Muscle of leg (tissue), 11 donors: Measurements from ENCODE around the gene AFF1. TPM values are rescaled to one million over a fixed set of nuclear protein-coding genes. Genes with fewer than 3 reads are reported as not detected.

ENCODE experiments used
- DNase-seq: peaks from one replicate; pipeline ENCODE4 v3.0.0; 2013
- H3K27ac ChIP-seq: one replicate; pipeline ENCODE4 v1.5.1; 2013; ENCODE audit warnings: mild to moderate bottlenecking, low read length, control low read depth
- H3K27me3 ChIP-seq: one replicate; pipeline ENCODE4 v1.6.1; 2013; ENCODE audit warnings: low read length; ENCODE audit not compliant: control insufficient read depth, insufficient read depth
- H3K36me3 ChIP-seq: one replicate; pipeline ENCODE4 v1.6.1; 2013; ENCODE audit warnings: low read length; ENCODE audit not compliant: control insufficient read depth, insufficient read depth
- H3K4me1 ChIP-seq: one replicate; pipeline ENCODE4 v1.6.1; 2013; ENCODE audit warnings: low read length; ENCODE audit not compliant: control insufficient read depth, insufficient read depth
- H3K4me3 ChIP-seq: one replicate; pipeline ENCODE4 v1.5.1; 2013; ENCODE audit warnings: low read length, control low read depth
- H3K9me3 ChIP-seq: replicated peaks from 2 replicates; pipeline ENCODE4 v1.6.1; 2013; ENCODE audit warnings: low read depth, low read length; ENCODE audit not compliant: control insufficient read depth
- WGBS: methylation state at CpG from one replicate; pipeline ENCODE4 v1.1.5; 2013; ENCODE audit warnings: missing lambda C conversion rate; ENCODE audit not compliant: insufficient coverage; 5-methylcytosine and 5-hydroxymethylcytosine counted together
- polyA plus RNA-seq, 8 donors: library from polyadenylated mRNA; unstranded; fragments of 120-200 nt; gene quantifications; one replicate each; pipeline versions ENCODE4 v1.2.1 to v1.2.3, GENCODE V29; 2013; ENCODE audit warnings: inconsistent platforms in 1 of 8, low replicate concordance in 1 of 8; ENCODE audit not compliant: insufficient read length in 8 of 8, insufficient read depth in 1 of 8
- total RNA-seq: library from RNA; stranded (reverse); fragments of 120-200 nt; gene quantifications from one replicate; pipeline ENCODE4 v1.2.4, GENCODE V29; 2013

The AFF1 gene
- total and polyA plus RNA-seq, 9 donors = 12.2 to 19.6 (median 15.5) TPM

- Histone ChIP-seq H3K27ac (no peak overlapping the region), H3K27me3 (no peaks in the 10 kb centered on the region), H3K4me3 (no peak overlapping the region), H3K4me1 (no peaks in the 10 kb centered on the region), H3K36me3 (no peaks in the 10 kb centered on the region), H3K9me3 (no peaks in the 10 kb centered on the region)
- 50% methylated on average over 2 of the region's 3 CpGs for WGBS
- no peak for DNase-seq
Measured at GRCh38 chr4:86918539-86919072, 16.2 kb upstream of the AFF1 start.

GRCh38 chr4:86919561-86920223, 15.1 kb upstream of the AFF1 start:
- H3K4me3 ChIP-seq = no peak overlapping the region
- H3K27me3 ChIP-seq = no peaks in the 10 kb centered on the region
- H3K36me3 ChIP-seq = no peaks in the 10 kb centered on the region
- H3K9me3 ChIP-seq = no peaks in the 10 kb centered on the region
- no peak for DNase-seq
- H3K27ac ChIP-seq = no peak overlapping the region
- H3K4me1 ChIP-seq = no peaks in the 10 kb centered on the region
- WGBS = 100% methylated on average over 1 of the region's 4 CpGs

DNA sequence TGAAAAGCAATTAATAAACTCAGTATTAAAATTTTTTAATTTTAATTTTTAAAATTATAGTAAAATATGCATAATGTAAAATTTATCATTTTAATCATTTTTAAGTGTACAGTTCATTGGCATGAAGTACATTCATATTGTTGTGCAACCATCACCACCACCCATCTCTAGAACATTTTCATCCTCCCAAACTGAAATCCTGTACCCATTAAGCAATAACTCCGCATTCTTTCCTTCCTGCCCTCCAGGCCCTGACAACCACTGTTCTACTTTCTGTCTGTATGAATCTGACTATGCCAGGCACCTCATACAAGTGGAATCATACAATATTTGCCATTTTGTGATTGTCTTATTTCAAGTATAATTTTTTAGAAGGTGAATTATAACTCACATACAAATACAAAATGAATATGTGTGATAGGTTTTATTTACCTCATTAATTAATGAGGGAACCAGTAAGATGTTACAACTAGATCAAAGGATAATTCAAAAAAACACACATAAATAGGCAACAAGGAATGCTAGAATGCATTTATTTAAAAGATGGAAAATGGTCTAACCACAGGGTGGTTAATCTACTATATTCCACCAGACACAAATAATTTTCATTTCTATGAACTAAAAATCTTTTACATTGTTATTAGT, 13.1 kb upstream of the AFF1 start:
- WGBS = 83% methylated on average over 1 of the region's 1 CpG
- Histone ChIP-seq H3K27me3 (no peaks in the 10 kb centered on the region), H3K4me1 (no peaks in the 10 kb centered on the region), H3K9me3 (no peaks in the 10 kb centered on the region), H3K36me3 (no peaks in the 10 kb centered on the region), H3K27ac (no peak overlapping the region), H3K4me3 (no peak overlapping the region)
- DNase-seq = no peak

DNA sequence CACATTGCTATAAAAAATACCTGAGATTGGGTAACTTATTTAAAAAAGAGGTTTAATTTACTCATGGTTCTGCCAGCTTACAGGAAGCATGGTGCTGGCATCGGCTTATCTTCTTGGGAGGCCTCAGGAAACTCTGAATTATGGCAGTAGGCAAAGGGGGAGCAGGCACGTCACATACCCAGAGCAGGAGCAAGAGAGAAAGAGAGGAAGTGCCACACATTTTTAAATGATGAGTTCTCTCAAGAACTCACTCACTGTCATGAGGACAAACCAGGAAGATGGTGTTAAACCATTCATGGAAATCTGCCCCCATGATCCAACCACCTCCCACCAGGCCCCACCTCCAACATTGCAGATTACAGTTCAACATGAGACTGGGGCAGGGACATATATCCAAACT, 10.0 kb upstream of the AFF1 start:
- no peaks in the 10 kb centered on the region for H3K4me1 ChIP-seq
- H3K36me3 ChIP-seq = no peaks in the 10 kb centered on the region
- no peak overlapping the region for H3K4me3 ChIP-seq
- WGBS = 80% methylated on average over 1 of the region's 2 CpGs
- no peak overlapping the region for H3K27ac ChIP-seq
- no peaks in the 10 kb centered on the region for H3K9me3 ChIP-seq
- H3K27me3 ChIP-seq = no peaks in the 10 kb centered on the region
- no peak for DNase-seq

DNA sequence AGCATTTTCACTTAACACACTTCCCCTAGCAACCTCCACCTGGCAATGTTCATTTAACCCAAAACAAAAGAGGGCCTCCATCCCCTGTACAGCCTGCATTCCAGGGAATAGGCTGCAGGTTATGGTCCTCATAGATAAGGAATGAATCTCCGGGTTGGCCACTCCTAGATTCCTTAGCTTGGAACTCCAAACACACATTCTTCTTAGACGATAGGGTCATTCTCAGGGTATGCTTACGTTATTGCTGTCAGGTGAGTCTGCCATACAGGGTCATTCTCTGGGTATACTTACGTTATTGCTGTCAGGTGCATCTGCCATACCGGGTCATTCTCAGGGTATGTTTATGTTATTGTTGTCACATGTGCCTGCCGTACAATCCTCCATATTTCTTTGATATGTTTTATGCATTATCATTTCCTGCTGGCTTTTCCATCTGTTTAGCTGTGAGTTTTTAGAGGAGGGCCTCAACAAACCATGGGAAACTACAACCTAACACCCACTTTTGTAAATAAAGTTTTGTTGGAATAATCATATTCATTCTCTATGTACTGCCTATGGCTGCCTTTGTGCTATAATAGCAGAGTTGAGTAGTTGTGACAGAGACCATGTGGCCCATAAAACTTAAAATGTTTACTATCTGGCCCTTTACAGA, 8.2 kb upstream of the AFF1 start:
- no peak for DNase-seq
- H3K4me3 ChIP-seq = no peak overlapping the region
- no peaks in the 10 kb centered on the region for H3K9me3 ChIP-seq
- no peaks in the 10 kb centered on the region for H3K27me3 ChIP-seq
- no peaks in the 10 kb centered on the region for H3K4me1 ChIP-seq
- no peak overlapping the region for H3K27ac ChIP-seq
- no CpG with 5 or more reads among the region's 6 CpGs for WGBS
- H3K36me3 ChIP-seq = no peaks in the 10 kb centered on the region

GRCh38 chr4:86927843-86928395, 6.9 kb upstream of the AFF1 start:
- H3K4me3 ChIP-seq = no peak overlapping the region
- no CpG with 5 or more reads among the region's 2 CpGs for WGBS
- no peaks in the 10 kb centered on the region for H3K9me3 ChIP-seq
- no peaks in the 10 kb centered on the region for H3K36me3 ChIP-seq
- no peak for DNase-seq
- H3K4me1 ChIP-seq = no peaks in the 10 kb centered on the region
- H3K27me3 ChIP-seq = no peaks in the 10 kb centered on the region
- no peak overlapping the region for H3K27ac ChIP-seq

DNA sequence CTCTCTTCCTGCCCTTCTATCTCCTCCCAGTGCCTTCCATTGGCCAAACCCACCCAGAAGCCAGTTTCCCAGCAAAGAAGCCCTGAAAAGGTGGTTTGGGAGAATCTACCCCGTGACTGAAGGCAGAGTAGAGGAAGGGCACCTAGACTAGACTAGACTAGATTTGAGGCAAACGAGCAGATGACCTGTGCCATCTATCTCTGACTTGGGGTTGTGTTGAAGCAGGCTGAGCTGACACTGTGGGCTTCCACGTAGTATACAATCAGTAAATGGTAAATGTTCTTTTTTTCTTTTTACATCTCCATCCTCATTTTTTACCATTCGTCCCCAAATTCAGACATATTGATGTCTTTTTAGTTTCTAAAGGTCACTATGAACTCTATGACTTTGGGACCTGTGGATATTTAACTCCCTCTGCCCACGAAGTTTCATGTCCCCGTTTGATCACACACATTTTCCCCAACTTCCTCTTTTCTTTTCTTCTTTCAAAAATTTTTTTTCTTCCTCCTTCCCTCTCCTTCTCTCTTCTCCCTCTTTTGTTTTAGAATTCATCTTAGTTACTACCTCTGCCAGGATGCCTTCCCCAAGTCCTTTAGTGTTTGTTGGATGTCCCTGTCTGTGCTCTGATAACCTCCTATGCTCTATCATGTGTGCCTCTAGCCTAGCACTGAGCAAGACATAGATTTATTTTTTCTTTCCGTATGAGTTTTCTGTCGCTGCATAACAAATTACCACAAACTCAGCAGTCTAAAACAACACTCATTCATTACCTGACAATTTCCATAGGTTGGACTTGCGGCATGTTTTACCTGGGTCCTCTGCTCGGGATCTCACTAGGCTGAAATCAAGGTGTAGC, 6.2 kb upstream of the AFF1 start:
- WGBS = 74% methylated on average over 6 of the region's 10 CpGs
- Histone ChIP-seq H3K4me1 (no peaks in the 10 kb centered on the region), H3K36me3 (no peaks in the 10 kb centered on the region), H3K4me3 (no peak overlapping the region), H3K27me3 (no peaks in the 10 kb centered on the region), H3K27ac (no peak overlapping the region), H3K9me3 (no peaks in the 10 kb centered on the region)
- DNase-seq = no peak

DNA sequence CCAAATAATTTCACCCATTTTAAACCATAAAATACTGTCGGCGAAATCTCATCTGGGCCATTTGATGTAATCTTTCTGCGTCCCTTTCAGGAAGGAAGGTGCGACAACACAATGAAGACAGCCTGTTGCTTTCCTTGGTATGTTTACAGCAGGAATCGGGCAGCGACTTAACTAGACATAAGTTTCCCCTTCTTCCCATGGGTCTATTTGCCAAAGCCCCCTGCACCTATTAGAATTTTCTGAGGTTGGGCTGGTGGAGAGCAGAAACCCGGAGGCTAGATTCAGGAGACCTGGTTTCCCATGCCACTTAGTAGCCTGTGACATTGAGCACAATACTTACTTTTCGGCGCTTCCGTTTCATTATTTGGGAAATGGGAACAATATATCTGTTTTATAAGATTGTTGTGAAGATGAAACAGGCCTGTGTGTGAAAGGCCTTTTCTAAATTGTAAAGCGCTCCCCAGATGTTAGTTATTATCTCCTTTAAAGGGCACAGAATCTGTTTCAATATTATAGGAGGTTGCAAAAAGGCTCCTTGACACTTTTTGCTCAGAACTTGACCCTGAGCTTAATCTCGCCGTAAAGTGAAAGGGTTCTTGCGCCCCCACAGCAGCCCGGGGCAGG, 552 bp upstream of the AFF1 start:
- no peak for DNase-seq
- Histone ChIP-seq H3K27ac (peak overlapping the region; percentile 85), H3K27me3 (peaks cover 15% of the 10 kb centered on the region), H3K9me3 (no peaks in the 10 kb centered on the region), H3K4me1 (peaks cover 17% of the 10 kb centered on the region), H3K4me3 (peak overlapping the region; percentile 66), H3K36me3 (no peaks in the 10 kb centered on the region)
- WGBS = 25% methylated on average over 8 of the region's 15 CpGs

- DNase-seq = no peak
- H3K9me3 ChIP-seq = no peaks in the 10 kb centered on the region
- peaks cover 15% of the 10 kb centered on the region for H3K27me3 ChIP-seq
- peak overlapping the region; percentile 67 for H3K27ac ChIP-seq
- peaks cover 17% of the 10 kb centered on the region for H3K4me1 ChIP-seq
- peak overlapping the region; percentile 71 for H3K4me3 ChIP-seq
- H3K36me3 ChIP-seq = no peaks in the 10 kb centered on the region
- WGBS = under 1% methylated on average over 13 of the region's 16 CpGs
Measured at GRCh38 chr4:86935566-86935852, 698 bp downstream of the AFF1 start.
